SK-N-MC (cell line): ENCODE results near the gene SPESP1.
A peak's percentile ranks its signal among the peaks of the same experiment; 100 is the strongest.

Experiments used
- DNase-seq: peaks from one replicate; pipeline ENCODE4 v3.0.0-alpha.2; 2011; ENCODE audit warnings: low read depth, low spot score
- H3K27ac ChIP-seq: fragments of 200-600 bp; sonication (generic); 2 replicates; pipeline ENCODE4 v1.5.1; 2016; ENCODE audit warnings: mixed run types
- H3K36me3 ChIP-seq: fragments of 200-600 bp; sonication (generic); 2 replicates; pipeline ENCODE4 v1.6.1; 2017; ENCODE audit warnings: antibody characterized with exemption, low read length, mixed read lengths; ENCODE audit not compliant: insufficient read depth
- H3K4me3 ChIP-seq: fragments of 200-600 bp; sonication (generic); 2 replicates; pipeline ENCODE4 v1.5.1; 2016
- H3K9ac ChIP-seq: fragments of 200-600 bp; sonication (generic); 2 replicates; pipeline ENCODE4 v1.8.0; 2017; ENCODE audit warnings: mixed run types, mixed read lengths; ENCODE audit not compliant: insufficient read length
- H3K9me3 ChIP-seq: fragments of 200-600 bp; sonication (generic); 2 replicates; pipeline ENCODE4 v1.6.1; 2017; ENCODE audit warnings: low read depth, mild to moderate bottlenecking, antibody characterized with exemption, low read length, moderate library complexity, mixed read lengths
- EZH2 ChIP-seq: fragments of 200-600 bp; sonication (generic); IDR thresholded peaks from one replicate; pipeline ENCODE4 v1.6.1; 2017; ENCODE audit warnings: antibody characterized with exemption
- FOXP2 ChIP-seq: optimal IDR thresholded peaks from 2 replicates; pipeline ENCODE3; 2011; ENCODE audit warnings: mild to moderate bottlenecking, moderate library complexity; ENCODE audit not compliant: insufficient read depth; ENCODE audit errors: extremely low read length, control extremely low read depth
- POLR2AphosphoS5 ChIP-seq: IDR thresholded peaks from 2 replicates; pipeline ENCODE4 v1.6.1; 2012; ENCODE audit warnings: mild to moderate bottlenecking, low read depth, low read length, borderline replicate concordance

Gene SPESP1

DNA sequence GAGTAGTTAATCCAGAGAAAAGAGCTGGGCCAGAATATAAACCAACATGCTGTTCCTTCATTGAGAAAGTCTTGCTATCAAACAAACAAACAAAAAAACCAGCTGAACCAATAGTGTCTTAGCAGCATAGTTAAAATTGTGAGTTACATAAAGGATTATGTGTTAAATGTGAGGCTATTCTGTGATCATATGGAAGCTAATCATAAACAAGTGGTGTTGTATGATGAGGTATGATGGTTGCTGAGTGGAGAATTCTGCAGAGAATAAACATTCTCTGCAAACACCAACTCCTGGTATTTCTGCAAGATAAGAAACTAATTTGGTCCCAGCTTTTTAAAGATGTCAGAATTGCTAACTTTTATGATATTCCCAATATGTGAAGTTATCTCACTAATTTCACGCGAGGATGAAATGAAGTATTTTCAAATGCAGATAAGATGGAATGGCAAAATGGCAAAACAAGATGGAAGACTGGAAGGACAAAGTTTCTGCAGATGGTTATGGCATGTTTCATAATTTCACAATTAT, 22.9 kb upstream of the SPESP1 start:
- Histone ChIP-seq H3K9ac (no peak overlapping the region), H3K9me3 (no peaks in the 10 kb centered on the region), H3K36me3 (no peaks in the 10 kb centered on the region), H3K4me3 (no peak overlapping the region), H3K27ac (no peak overlapping the region)
- no peak for DNase-seq
- no peak for TF ChIP-seq EZH2

- DNase-seq, result no peak
- Histone ChIP-seq H3K27ac (no peak overlapping the region), H3K9me3 (no peaks in the 10 kb centered on the region)
Observed at GRCh38 chr15:68909601-68910100, 20.7 kb upstream of the SPESP1 start.

DNA sequence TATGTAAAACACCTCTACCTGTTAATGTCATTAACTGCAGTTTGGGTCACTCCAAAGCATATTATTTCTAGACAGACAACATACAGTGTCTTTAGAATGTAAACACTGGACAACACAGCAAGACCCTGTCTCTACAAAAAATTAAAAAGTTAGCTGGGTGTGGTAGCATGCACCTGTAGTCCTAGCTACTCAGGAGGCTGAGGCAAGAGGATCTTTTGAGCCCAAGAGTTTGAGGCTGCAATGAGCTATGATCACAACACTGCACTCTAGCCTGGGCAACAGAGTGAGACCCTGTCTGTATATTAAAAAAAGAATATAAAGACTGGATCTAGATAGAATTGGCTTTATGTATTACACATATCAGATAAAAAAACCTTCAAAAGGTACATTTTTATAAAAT, 20.0 kb upstream of the SPESP1 start:
- Histone ChIP-seq H3K4me3 (no peak overlapping the region), H3K9ac (no peak overlapping the region), H3K36me3 (no peaks in the 10 kb centered on the region), H3K9me3 (no peaks in the 10 kb centered on the region), H3K27ac (no peak overlapping the region)
- TF ChIP-seq EZH2, result no peak
- TF ChIP-seq POLR2AphosphoS5, result no peak
- TF ChIP-seq FOXP2, result no peak
- no peak for DNase-seq

More at GRCh38 chr15:68909601-68910100, 20.7 kb upstream of the SPESP1 start:
- H3K4me3 ChIP-seq, result no peak overlapping the region
- no peak for TF ChIP-seq POLR2AphosphoS5
- no peak for TF ChIP-seq FOXP2
- TF ChIP-seq EZH2, result no peak
- H3K9ac ChIP-seq, result no peak overlapping the region
- no peaks in the 10 kb centered on the region for H3K36me3 ChIP-seq

DNA sequence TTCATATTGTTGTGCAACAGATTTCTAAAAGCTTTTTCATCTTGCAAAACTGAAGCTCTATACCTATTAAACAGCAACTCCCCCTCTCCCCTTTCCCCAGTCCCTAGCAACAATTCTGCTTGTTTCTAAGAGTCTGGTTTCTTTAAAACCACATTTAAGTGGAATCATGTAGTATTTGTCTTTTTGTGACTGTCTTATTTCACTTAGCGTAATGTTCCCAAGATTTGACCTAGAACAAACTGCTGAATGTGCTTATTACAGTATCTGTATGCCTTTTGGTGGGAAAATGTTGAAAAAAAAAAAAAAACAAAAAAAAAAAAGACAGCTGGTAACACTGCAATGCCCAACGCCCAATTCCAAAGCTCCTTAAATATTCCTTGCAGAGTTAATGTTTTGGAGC, 19.5 kb upstream of the SPESP1 start:
- no peak for DNase-seq

DNA sequence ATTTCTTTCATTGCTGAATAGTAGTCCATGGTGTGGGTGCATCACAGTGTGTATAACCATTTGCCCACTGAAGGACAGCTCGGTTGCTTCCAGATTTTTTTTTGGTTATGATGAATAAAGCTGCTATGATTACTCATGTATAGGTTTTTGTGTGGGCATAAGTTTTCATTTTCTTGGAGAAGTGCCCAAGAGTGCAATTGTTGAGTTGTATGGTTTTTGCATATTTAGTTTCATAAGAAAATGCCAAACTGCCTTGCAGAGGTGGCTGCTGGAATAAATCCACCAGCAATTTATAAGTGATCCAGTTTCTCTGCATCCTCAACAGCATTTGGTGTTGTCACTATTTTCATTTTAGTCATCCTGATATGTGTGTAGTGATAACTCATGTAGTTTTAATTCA, 8.4 kb upstream of the SPESP1 start:
- TF ChIP-seq FOXP2, result no peak
- TF ChIP-seq EZH2, result no peak
- no peak for TF ChIP-seq POLR2AphosphoS5
- no peaks in the 10 kb centered on the region for H3K36me3 ChIP-seq
- no peak for DNase-seq

More for the DNA sequence above, 19.5 kb upstream of the SPESP1 start:
- Histone ChIP-seq H3K4me3 (no peak overlapping the region), H3K27ac (no peak overlapping the region), H3K9ac (no peak overlapping the region), H3K36me3 (no peaks in the 10 kb centered on the region), H3K9me3 (no peaks in the 10 kb centered on the region)
- no peak for TF ChIP-seq POLR2AphosphoS5

GRCh38 chr15:68924866-68925560, 5.3 kb upstream of the SPESP1 start:
- no peak overlapping the region for H3K9ac ChIP-seq
- H3K36me3 ChIP-seq, result no peaks in the 10 kb centered on the region
- no peak overlapping the region for H3K4me3 ChIP-seq
- H3K27ac ChIP-seq, result no peak overlapping the region
- H3K9me3 ChIP-seq, result no peaks in the 10 kb centered on the region
- TF ChIP-seq FOXP2 (no peak), POLR2AphosphoS5 (no peak), EZH2 (no peak)
- DNase-seq, result peak; percentile 50

More for the DNA sequence above, 8.4 kb upstream of the SPESP1 start:
- Histone ChIP-seq H3K9ac (no peak overlapping the region), H3K27ac (no peak overlapping the region), H3K4me3 (no peak overlapping the region), H3K9me3 (no peaks in the 10 kb centered on the region)

DNA sequence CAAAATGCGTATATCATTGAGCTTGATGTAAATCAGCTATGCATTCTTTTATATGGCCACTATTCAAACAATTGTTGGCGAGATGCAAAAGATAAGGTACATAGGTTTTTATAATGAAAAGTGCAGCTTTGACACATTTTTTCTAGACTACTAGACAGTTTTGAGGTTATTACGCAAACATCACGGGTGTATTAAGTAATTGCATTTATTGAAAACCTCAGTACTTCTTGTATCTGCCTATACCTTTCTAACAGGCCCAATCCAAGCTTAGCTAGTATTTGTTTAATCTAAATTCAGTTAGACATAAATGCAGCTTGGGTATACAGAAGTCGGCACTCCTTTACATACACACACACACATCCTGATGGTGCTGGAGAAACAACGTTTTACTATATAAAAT, 2.7 kb downstream of the SPESP1 start:
- Histone ChIP-seq H3K9ac (no peak overlapping the region), H3K27ac (no peak overlapping the region), H3K4me3 (no peak overlapping the region), H3K36me3 (no peaks in the 10 kb centered on the region), H3K9me3 (no peaks in the 10 kb centered on the region)
- TF ChIP-seq POLR2AphosphoS5 (no peak), FOXP2 (no peak), EZH2 (no peak)
- DNase-seq, result peak; percentile 12

GRCh38 chr15:68934341-68934740, 4.0 kb downstream of the SPESP1 start:
- Histone ChIP-seq H3K36me3 (no peaks in the 10 kb centered on the region), H3K9me3 (no peaks in the 10 kb centered on the region), H3K27ac (no peak overlapping the region), H3K4me3 (no peak overlapping the region), H3K9ac (no peak overlapping the region)
- no peak for DNase-seq
- no peak for TF ChIP-seq POLR2AphosphoS5
- TF ChIP-seq EZH2, result no peak
- no peak for TF ChIP-seq FOXP2
